ENCODE measurements around the gene UBE2D4.
A peak's percentile ranks its signal among the peaks of the same experiment; 100 is the strongest.
"Not testable (repeated sequence)": the region's sequence is repeated elsewhere in the genome, so short reads cannot be mapped to it uniquely, and the experiment has no call there.

UBE2D4 gene

GRCh38 chr7:43956027-43956426 is 29.8 kb downstream of the UBE2D4 start:
- no peaks in the 10 kb centered on the region for H3K27me3 Mint-ChIP-seq (ENCODE audit: low read depth, poor library complexity)
- H3K27ac Mint-ChIP-seq: no peak overlapping the region
- no peak for DNase-seq
- no peak for TF ChIP-seq CTCF (IDR thresholded peaks at IDR 0.05)
- peaks cover 60% of the 10 kb centered on the region for H3K36me3 Mint-ChIP-seq (ENCODE audit: low read depth)
- H3K4me1 Mint-ChIP-seq: peaks cover 5% of the 10 kb centered on the region
- peaks cover 4% of the 10 kb centered on the region for H3K9me3 Mint-ChIP-seq
- H3K4me3 Mint-ChIP-seq: no peak overlapping the region

- Mint-ChIP-seq H3K9me3 (peaks cover 4% of the 10 kb centered on the region), H3K4me1 (no peaks in the 10 kb centered on the region), H3K36me3 (ENCODE audit: low read depth) (peaks cover 32% of the 10 kb centered on the region), H3K4me3 (no peak overlapping the region), H3K27ac (no peak overlapping the region), H3K27me3 (ENCODE audit: low read depth, poor library complexity) (no peaks in the 10 kb centered on the region)
- no peak for TF ChIP-seq CTCF (IDR thresholded peaks at IDR 0.05)
- DNase-seq: no peak
These were observed 34.7 kb downstream of the UBE2D4 start for GRCh38 chr7:43960933-43961332.

- not testable (repeated sequence) for H3K36me3 Mint-ChIP-seq (ENCODE audit: low read depth); H3K27ac Mint-ChIP-seq; H3K9me3 Mint-ChIP-seq; H3K4me3 Mint-ChIP-seq; DNase-seq; H3K4me1 Mint-ChIP-seq; H3K27me3 Mint-ChIP-seq (ENCODE audit: low read depth, poor library complexity)
These were observed 40.2 kb downstream of the UBE2D4 start for GRCh38 chr7:43966392-43966791.

GRCh38 chr7:43968172-43969040 is 42.2 kb downstream of the UBE2D4 start:
- not testable (repeated sequence) for H3K27me3 Mint-ChIP-seq (ENCODE audit: low read depth, poor library complexity); H3K27ac Mint-ChIP-seq; H3K4me1 Mint-ChIP-seq; H3K4me3 Mint-ChIP-seq; H3K36me3 Mint-ChIP-seq (ENCODE audit: low read depth); H3K9me3 Mint-ChIP-seq; DNase-seq

GRCh38 chr7:43969586-43969985 is 43.4 kb downstream of the UBE2D4 start:
- H3K4me3 Mint-ChIP-seq; DNase-seq; H3K9me3 Mint-ChIP-seq; H3K27ac Mint-ChIP-seq; H3K27me3 Mint-ChIP-seq (ENCODE audit: low read depth, poor library complexity); H3K4me1 Mint-ChIP-seq; H3K36me3 Mint-ChIP-seq (ENCODE audit: low read depth): not testable (repeated sequence)

- not testable (repeated sequence) for DNase-seq; H3K36me3 Mint-ChIP-seq (ENCODE audit: low read depth); H3K27me3 Mint-ChIP-seq (ENCODE audit: low read depth, poor library complexity); H3K27ac Mint-ChIP-seq; H3K4me1 Mint-ChIP-seq; H3K4me3 Mint-ChIP-seq; H3K9me3 Mint-ChIP-seq
These were observed 44.5 kb downstream of the UBE2D4 start for GRCh38 chr7:43970698-43971097.

- not testable (repeated sequence) for H3K36me3 Mint-ChIP-seq (ENCODE audit: low read depth); H3K4me1 Mint-ChIP-seq
These were observed 47.9 kb downstream of the UBE2D4 start for GRCh38 chr7:43974033-43974573.

GRCh38 chr7:43974725-43975482 is 48.7 kb downstream of the UBE2D4 start:
- not testable (repeated sequence) for H3K9me3 Mint-ChIP-seq; H3K4me1 Mint-ChIP-seq; H3K36me3 Mint-ChIP-seq (ENCODE audit: low read depth); H3K27me3 Mint-ChIP-seq (ENCODE audit: low read depth, poor library complexity); DNase-seq; H3K4me3 Mint-ChIP-seq
- H3K27ac Mint-ChIP-seq: peak overlapping the region; percentile 19

More at GRCh38 chr7:43974033-43974573, 47.9 kb downstream of the UBE2D4 start:
- DNase-seq; H3K4me3 Mint-ChIP-seq; H3K9me3 Mint-ChIP-seq; H3K27ac Mint-ChIP-seq; H3K27me3 Mint-ChIP-seq (ENCODE audit: low read depth, poor library complexity): not testable (repeated sequence)

Data from nephron progenitor cell (in vitro differentiated cells).